Measurements from ENCODE around the gene RGS9. TPM values are rescaled to one million over a fixed set of nuclear protein-coding genes. Genes with fewer than 3 reads are reported as not detected.
A peak's percentile ranks its signal among the peaks of the same experiment; 100 is the strongest.

The RGS9 gene
- total and polyA plus RNA-seq, 10 donors: 5.5 to 9.6 (median 7.4) TPM

- H3K36me3 ChIP-seq: no peaks in the 10 kb centered on the region
- TF ChIP-seq POLR2AphosphoS5 (IDR thresholded peaks at IDR 0.05) (no peak), POLR2A (IDR thresholded peaks at IDR 0.05) (no peak), CTCF (IDR thresholded peaks at IDR 0.05 in 8 of 11, conservative IDR thresholded peaks at IDR 0.05 in 3 of 11) (no peak)
- DNase-seq: no peak
- peaks cover 0 to 21% (median 15%) of the 10 kb centered on the region in 6 donors for H3K4me1 ChIP-seq
- H3K27me3 ChIP-seq (replicated peaks in 1 of 7): no peaks in the 10 kb centered on the region
- intact Hi-C loops (cut with DNase I; ENCODE audit: low total_unique reads): no loop called here
- peak overlapping the region in 7 of 8 donors; percentile 46 to 79 (median 60) for H3K4me3 ChIP-seq
- H3K27ac ChIP-seq: peak overlapping the region in 5 of 8 donors; percentile 88 to 94 (median 92)
- H3K9me3 ChIP-seq: no peaks in the 10 kb centered on the region
- 64 to 79% (median 68%) methylated on average over 12 of the region's 12 CpGs for WGBS, 5 donors
Measured at GRCh38 chr17:65121916-65122806, 15.0 kb upstream of the RGS9 start.

GRCh38 chr17:65122836-65123756 lies 14.1 kb upstream of the RGS9 start:
- no peaks in the 10 kb centered on the region for H3K9me3 ChIP-seq
- WGBS, 5 donors: 8 to 9% (median 8%) methylated on average over 45 to 54 of the region's 55 CpGs
- peak overlapping the region; percentile 88 to 94 (median 92) for H3K27ac ChIP-seq
- H3K27me3 ChIP-seq (replicated peaks in 1 of 7): no peaks in the 10 kb centered on the region
- H3K36me3 ChIP-seq: no peaks in the 10 kb centered on the region
- peak overlapping the region; percentile 46 to 79 (median 60) for H3K4me3 ChIP-seq
- TF ChIP-seq POLR2A (IDR thresholded peaks at IDR 0.05) (peak in 1 of 3 donors; percentile 68), POLR2AphosphoS5 (IDR thresholded peaks at IDR 0.05) (peak; percentile 78 to 89 (median 89)), CTCF (IDR thresholded peaks at IDR 0.05 in 8 of 11, conservative IDR thresholded peaks at IDR 0.05 in 3 of 11) (no peak)
- H3K4me1 ChIP-seq: peaks cover 0 to 21% (median 15%) of the 10 kb centered on the region in 6 donors
- intact Hi-C loops (cut with DNase I; ENCODE audit: low total_unique reads): no loop called here
- DNase-seq: peak; percentile 93

- TF ChIP-seq POLR2AphosphoS5 (IDR thresholded peaks at IDR 0.05): no peak
- no peak for TF ChIP-seq CTCF (IDR thresholded peaks at IDR 0.05 in 8 of 11, conservative IDR thresholded peaks at IDR 0.05 in 3 of 11)
- TF ChIP-seq POLR2A (IDR thresholded peaks at IDR 0.05): no peak
- intact Hi-C loops (cut with DNase I; ENCODE audit: low total_unique reads): no loop called here
- Histone ChIP-seq H3K27ac (peak overlapping the region; percentile 88 to 94 (median 92)), H3K36me3 (no peaks in the 10 kb centered on the region), H3K9me3 (no peaks in the 10 kb centered on the region), H3K27me3 (replicated peaks in 1 of 7) (peaks cover 0 to 4% (median 0%) of the 10 kb centered on the region in 7 donors), H3K4me1 (peaks cover 0 to 21% (median 15%) of the 10 kb centered on the region in 6 donors), H3K4me3 (peak overlapping the region in 5 of 8 donors; percentile 59 to 79 (median 64))
- WGBS, 5 donors: 69 to 88% (median 72%) methylated on average over 9 of the region's 9 CpGs
- no peak for DNase-seq
Measured at GRCh38 chr17:65123757-65124675, 13.2 kb upstream of the RGS9 start.

Measured in spleen (tissue), 11 donors.